GM19239 (cell line): ENCODE measurements around the gene SGCE.

Experiments used
- DNase-seq: peaks from one replicate; pipeline ENCODE4 v3.0.0; 2011; ENCODE audit warnings: low spot score; ENCODE audit not compliant: insufficient read length
- FAIRE-seq: peaks from 2 replicates; lab custom pipeline; 2011; peaks lifted over from hg19 to GRCh38; lab: Jason Lieb, UNC

Gene SGCE

GRCh38 chr7:94578614-94579013 lies 77.3 kb downstream of the SGCE start:
- no peak for DNase-seq
- no peak for FAIRE-seq

DNA sequence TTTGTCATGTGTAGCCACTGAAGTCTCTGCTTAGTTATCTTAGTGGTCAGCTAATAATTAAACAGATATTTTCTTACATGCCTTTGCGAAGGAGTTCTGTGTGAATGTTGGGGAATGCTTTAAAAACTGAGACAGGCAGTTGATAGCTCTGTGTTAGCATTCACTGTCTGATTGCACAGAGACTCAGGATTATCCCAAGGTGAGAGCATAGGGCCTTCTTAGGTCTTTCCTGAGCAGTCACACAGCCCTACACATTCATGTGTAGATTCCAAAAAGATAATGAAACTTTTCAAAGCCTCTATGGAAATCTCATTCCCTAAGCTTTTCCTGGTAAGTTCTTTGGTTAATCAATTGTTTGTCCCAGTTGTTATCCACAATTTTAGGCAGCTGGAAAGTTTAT lies 78.6 kb downstream of the SGCE start:
- no peak for FAIRE-seq
- DNase-seq, result no peak

- no peak for DNase-seq
- no peak for FAIRE-seq
Observed at GRCh38 chr7:94576316-94576715, 79.6 kb downstream of the SGCE start.

DNA sequence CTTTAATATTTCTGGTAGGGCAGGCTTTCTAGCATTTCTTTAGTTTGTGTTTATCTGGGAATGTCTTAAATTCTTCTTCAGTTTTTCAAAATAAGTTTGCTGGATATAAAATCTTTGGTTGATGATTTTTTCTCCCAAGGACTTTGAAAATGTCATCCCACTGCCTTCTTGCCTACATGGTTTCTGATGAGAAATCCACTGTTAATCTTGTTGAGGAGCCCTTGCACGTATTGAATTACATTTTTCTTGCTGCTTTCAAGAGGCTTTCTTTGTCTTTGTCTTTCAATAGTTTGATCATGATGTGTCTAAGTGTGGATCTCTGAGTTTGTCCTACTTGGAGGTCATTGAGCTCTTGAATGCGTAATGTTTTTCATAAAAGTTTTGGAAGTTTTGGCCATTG lies 80.3 kb downstream of the SGCE start:
- DNase-seq (no peak), FAIRE-seq (no peak)

DNA sequence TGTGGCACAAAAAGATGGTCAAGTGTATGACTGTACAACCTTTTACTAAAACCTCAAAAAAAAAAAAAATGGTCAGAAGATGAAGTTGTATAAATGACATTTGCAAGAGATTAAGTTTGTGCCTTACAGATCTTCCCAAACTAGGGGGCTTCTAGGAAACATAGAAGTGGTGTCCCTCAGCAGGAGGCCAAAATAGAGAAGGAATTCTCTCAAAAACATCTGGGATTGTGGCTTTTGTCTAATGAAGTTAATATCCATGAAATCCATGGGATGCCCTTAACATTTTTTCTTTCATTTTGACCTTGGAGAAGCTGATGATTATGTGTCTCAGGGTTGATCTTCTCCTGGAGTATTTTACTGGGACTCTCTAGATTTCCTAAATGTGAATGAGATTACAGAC lies 84.1 kb downstream of the SGCE start:
- FAIRE-seq (no peak), DNase-seq (no peak)

- FAIRE-seq (no peak), DNase-seq (no peak)
Observed at GRCh38 chr7:94567396-94567795, 88.5 kb downstream of the SGCE start.

- DNase-seq (no peak), FAIRE-seq (no peak)
Observed at GRCh38 chr7:94565247-94565894, 90.6 kb downstream of the SGCE start.

GRCh38 chr7:94562525-94562924 lies 93.4 kb downstream of the SGCE start:
- no peak for DNase-seq
- no peak for FAIRE-seq

GRCh38 chr7:94561841-94562514 lies 94.0 kb downstream of the SGCE start:
- no peak for FAIRE-seq

DNA sequence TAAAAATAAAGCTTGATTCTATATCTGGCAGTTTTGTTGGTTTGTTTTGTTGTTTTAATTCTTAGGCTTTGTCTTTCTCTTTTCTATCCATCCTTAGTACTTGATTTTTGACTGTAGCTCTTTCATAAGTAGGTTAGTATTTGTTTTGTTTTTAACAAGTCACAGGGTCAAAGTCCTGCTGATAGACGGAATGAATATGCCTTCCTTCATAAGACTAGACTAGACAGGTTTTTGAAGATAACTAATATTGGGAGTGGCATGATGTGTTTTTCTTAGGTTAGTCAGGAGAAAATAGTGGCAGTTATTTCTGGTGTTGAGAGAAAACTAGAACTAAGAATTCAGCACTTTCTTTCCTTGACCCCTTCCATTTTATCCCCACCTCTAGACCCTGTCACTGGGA lies 96.0 kb downstream of the SGCE start:
- FAIRE-seq (no peak), DNase-seq (no peak)

More at GRCh38 chr7:94561841-94562514, 94.0 kb downstream of the SGCE start:
- no peak for DNase-seq

DNA sequence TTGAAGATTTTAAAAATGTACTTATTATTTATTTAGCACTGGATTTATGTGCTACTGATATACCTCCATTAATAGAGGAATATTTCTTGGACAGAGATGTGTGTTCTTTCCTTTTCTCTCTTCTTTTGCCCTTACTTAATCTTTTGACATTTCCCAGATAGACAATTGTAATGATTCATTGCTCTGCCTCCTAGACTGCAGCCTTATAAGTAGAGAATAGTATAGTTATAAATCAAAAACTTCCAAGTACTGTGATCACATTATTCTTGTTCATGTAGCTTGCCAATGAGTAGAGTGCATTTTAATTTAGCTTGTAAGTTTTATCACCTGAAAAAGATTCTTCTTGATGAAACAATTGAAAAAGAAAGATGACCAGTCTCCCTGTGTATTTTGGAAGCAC lies 98.7 kb downstream of the SGCE start:
- FAIRE-seq, result no peak
- no peak for DNase-seq

DNA sequence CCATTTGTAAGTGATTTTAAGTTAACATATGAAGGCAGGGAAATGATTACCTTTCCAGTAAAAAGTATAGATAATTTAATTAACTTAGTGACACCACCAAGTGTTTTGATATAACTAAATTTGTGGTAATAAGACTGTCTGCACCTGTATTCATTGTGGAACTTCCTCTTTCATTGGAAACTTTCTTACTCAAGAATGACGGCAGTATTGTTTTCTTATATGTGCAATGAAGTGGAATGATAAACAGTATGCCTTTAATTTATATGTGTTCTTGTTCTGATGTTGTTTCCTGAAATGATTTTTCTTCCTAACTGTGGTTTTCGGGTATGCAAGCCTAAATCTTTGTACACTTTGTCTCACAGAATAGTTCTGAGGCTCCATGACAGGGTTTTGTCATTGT lies 99.9 kb downstream of the SGCE start:
- no peak for FAIRE-seq

DNA sequence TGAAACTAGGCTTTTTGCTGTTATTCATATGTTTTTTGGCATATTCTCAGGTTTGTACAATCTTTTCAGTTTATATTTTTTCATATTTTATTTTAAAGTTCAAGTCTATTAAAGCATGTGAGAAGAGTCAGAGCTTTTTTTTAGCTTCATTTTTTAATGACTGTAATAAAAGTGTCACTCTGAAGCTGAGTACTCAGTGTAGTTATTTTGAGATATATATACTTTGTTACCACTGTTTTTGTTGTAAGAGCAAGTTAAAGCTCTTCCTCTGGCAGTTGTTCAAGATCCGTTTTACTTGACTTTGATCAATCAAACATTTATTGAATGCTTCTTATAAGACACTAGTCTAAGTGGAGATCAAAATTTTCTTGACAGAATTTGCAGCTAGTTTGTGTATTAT lies 108.8 kb downstream of the SGCE start:
- FAIRE-seq, result no peak
- DNase-seq, result no peak

More for the DNA sequence above, 99.9 kb downstream of the SGCE start:
- DNase-seq, result no peak

DNA sequence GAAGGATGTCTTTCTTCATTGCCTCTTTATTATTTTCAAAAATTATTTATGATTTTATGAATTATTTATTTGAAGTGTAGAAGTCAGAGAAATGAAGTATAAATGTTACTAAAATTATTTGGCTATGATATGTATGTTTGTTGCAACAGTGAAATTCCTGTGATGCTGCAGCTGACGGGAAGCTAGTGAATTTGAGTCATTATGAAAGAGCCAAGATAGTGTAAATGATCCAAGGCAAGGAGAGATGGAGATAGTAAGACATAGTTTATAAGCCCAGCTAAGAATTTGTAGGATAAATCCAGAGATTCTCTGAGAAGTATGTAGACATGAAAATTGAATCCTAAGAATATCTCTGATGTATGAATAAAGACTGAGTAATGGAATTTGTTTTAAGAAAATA lies 115.5 kb downstream of the SGCE start:
- no peak for DNase-seq
- FAIRE-seq, result no peak
